IMR-90 (cell line): ENCODE measurements around the gene STK33. TPM values are rescaled to one million over a fixed set of nuclear protein-coding genes. Genes with fewer than 3 reads are reported as not detected.

ENCODE experiments used
- ATAC-seq: fragments of 200-7000 bp; cut with Tn5 transposase; 2 replicates; pipeline ENCODE4 v1.9.1; 2020; ENCODE audit warnings: low read depth, mild to moderate bottlenecking, moderate library complexity
- BruUV-seq: library from RNA; stranded (reverse); fragments of 400-500 nt; replicated peaks from 2 replicates; lab custom pipeline; 2021; lab: Mats Ljungman, UMichigan
- CTCF ChIA-PET: fragments of 300-600 bp; formaldehyde crosslinking; extraction: SDS; loops from one replicate; lab custom pipeline; 2021; ENCODE audit warnings: antibody characterized with exemption; lab: Yijun Ruan, JAX
- POLR2A ChIA-PET: fragments of 300-600 bp; sonication (Branson Sonifier 250); formaldehyde crosslinking; loops from one replicate; lab custom pipeline; 2022; ENCODE audit warnings: antibody characterized with exemption; ENCODE audit not compliant: unreplicated experiment; lab: Charles Lee
- DNase-seq: peaks from one replicate; pipeline ENCODE4 v3.0.0; 2013
- H2AFZ ChIP-seq: replicated peaks from 2 replicates; pipeline ENCODE3; 2013; ENCODE audit warnings: low read length, mild to moderate bottlenecking; ENCODE audit not compliant: poor library complexity
- H2AK5ac ChIP-seq: 2 replicates; pipeline ENCODE4 v1.6.1; 2013; ENCODE audit warnings: low read depth, low read length, inconsistent platforms
- H2AK9ac ChIP-seq: replicated peaks from 2 replicates; pipeline ENCODE3; 2013; ENCODE audit warnings: mild to moderate bottlenecking, low read depth, low read length, moderate library complexity; ENCODE audit not compliant: poor library complexity
- H2BK120ac ChIP-seq: 2 replicates; pipeline ENCODE4 v1.6.1; 2013; ENCODE audit warnings: low read depth, low read length, inconsistent platforms
- H2BK15ac ChIP-seq: 3 replicates; pipeline ENCODE4 v1.6.1; 2013; ENCODE audit warnings: low read depth, low read length, inconsistent platforms
- H2BK20ac ChIP-seq: 2 replicates; pipeline ENCODE4 v1.6.1; 2013; ENCODE audit warnings: low read depth, mild to moderate bottlenecking, inconsistent platforms, low read length, moderate library complexity
- H2BK5ac ChIP-seq: 2 replicates; pipeline ENCODE4 v1.6.1; 2013; ENCODE audit warnings: mild to moderate bottlenecking, low read depth, low read length, inconsistent platforms; ENCODE audit not compliant: poor library complexity, severe bottlenecking
- H3K14ac ChIP-seq: replicated peaks from 2 replicates; pipeline ENCODE4 v1.6.1; 2013; ENCODE audit warnings: low read depth, low read length, inconsistent platforms
- H3K18ac ChIP-seq: 2 replicates; pipeline ENCODE4 v1.6.1; 2013; ENCODE audit warnings: low read depth, low read length, control low read depth
- H3K23ac ChIP-seq: 2 replicates; pipeline ENCODE4 v1.6.1; 2013; ENCODE audit warnings: low read depth, low read length, inconsistent platforms
- H3K27ac ChIP-seq: 2 replicates; pipeline ENCODE4 v1.5.1; 2013; ENCODE audit warnings: mild to moderate bottlenecking, control low read depth, low read length; ENCODE audit not compliant: insufficient read depth
- H3K27me3 ChIP-seq: 2 replicates; pipeline ENCODE4 v1.6.1; 2013; ENCODE audit warnings: low read length; ENCODE audit not compliant: control insufficient read depth, insufficient read depth
- H3K36me3 ChIP-seq: 2 replicates; pipeline ENCODE4 v1.6.1; 2013; ENCODE audit warnings: low read length, mixed read lengths; ENCODE audit not compliant: control insufficient read depth, insufficient read depth
- H3K4ac ChIP-seq: 2 replicates; pipeline ENCODE4 v1.6.1; 2013; ENCODE audit warnings: low read depth, low read length, inconsistent platforms
- H3K4me1 ChIP-seq: 2 replicates; pipeline ENCODE4 v1.6.1; 2013; ENCODE audit warnings: low read length, mixed read lengths; ENCODE audit not compliant: control insufficient read depth, insufficient read depth
- H3K4me2 ChIP-seq: 2 replicates; pipeline ENCODE4 v1.6.1; 2013; ENCODE audit warnings: low read depth, mild to moderate bottlenecking, control low read depth, low read length, moderate library complexity
- H3K4me3 ChIP-seq: 2 replicates; pipeline ENCODE4 v1.5.1; 2013; ENCODE audit warnings: low read depth, mild to moderate bottlenecking, control low read depth, low read length, moderate library complexity; ENCODE audit not compliant: insufficient read depth
- H3K56ac ChIP-seq: 2 replicates; pipeline ENCODE4 v1.6.1; 2013; ENCODE audit warnings: low read length, inconsistent platforms; ENCODE audit not compliant: insufficient read depth; ENCODE audit errors: extremely low read depth
- H3K79me1 ChIP-seq, 2 experiments: 2 replicates each; pipeline ENCODE4 v1.6.1; 2013; ENCODE audit warnings: low read length in 2 of 2, inconsistent platforms in 1 of 2, low read depth in 1 of 2
- H3K9ac ChIP-seq: 2 replicates; pipeline ENCODE4 v1.6.1; 2013; ENCODE audit warnings: low read depth, low read length, control low read depth
- H3K9me1 ChIP-seq: 2 replicates; pipeline ENCODE4 v1.6.1; 2013; ENCODE audit warnings: low read length, inconsistent platforms; ENCODE audit not compliant: insufficient read depth
- H3K9me3 ChIP-seq: 2 replicates; pipeline ENCODE4 v1.6.1; 2013; ENCODE audit warnings: low read length; ENCODE audit not compliant: control insufficient read depth, insufficient read depth
- H4K20me1 ChIP-seq: 2 replicates; pipeline ENCODE4 v1.6.1; 2013; ENCODE audit warnings: low read length, inconsistent platforms; ENCODE audit not compliant: insufficient read depth
- H4K5ac ChIP-seq: 2 replicates; pipeline ENCODE4 v1.6.1; 2013; ENCODE audit warnings: mild to moderate bottlenecking, low read depth, low read length, control low read depth
- H4K8ac ChIP-seq, 2 experiments: 2 replicates each; pipeline ENCODE4 v1.6.1; 2013; ENCODE audit warnings: low read depth in 2 of 2, low read length in 2 of 2, control low read depth in 1 of 2, inconsistent platforms in 1 of 2
- H4K91ac ChIP-seq: 2 replicates; pipeline ENCODE4 v1.6.1; 2013; ENCODE audit warnings: low read depth, low read length, inconsistent platforms; ENCODE audit not compliant: insufficient read depth
- ELK1 ChIP-seq: fragments of 150-350 bp; IDR thresholded peaks from 2 replicates; pipeline ENCODE4 v1.6.1; 2016; ENCODE audit warnings: low read depth, mild to moderate bottlenecking, low read length, moderate library complexity, borderline replicate concordance
- MAFK ChIP-seq: IDR thresholded peaks from 2 replicates; pipeline ENCODE4 v1.6.1; 2012; ENCODE audit warnings: low read depth, low read length, improper control_type of control experiment
- RAD21 ChIP-seq: IDR thresholded peaks from 2 replicates; pipeline ENCODE4 v1.6.1; 2012; ENCODE audit warnings: low read length, improper control_type of control experiment
- WGBS, 2 experiments: methylation state at CpG; one replicate each; pipeline versions ENCODE4 v1.1.5 to v1.1.7; 2013; ENCODE audit warnings: missing lambda C conversion rate in 2 of 2; ENCODE audit not compliant: insufficient read length in 1 of 2; ENCODE audit errors: extremely low coverage in 2 of 2; 5-methylcytosine and 5-hydroxymethylcytosine counted together
- dilution Hi-C: fragments of 300-500 bp; cut with HindIII; formaldehyde crosslinking; loops from one replicate; pipeline ENCODE4 v1.14.3; 2018; ENCODE audit warnings: low sequenced_read_pairs; ENCODE audit not compliant: unreplicated experiment
- in situ Hi-C: fragments of 300-500 bp; cut with MboI; formaldehyde crosslinking; loops from 3 replicates; pipeline ENCODE4 v1.14.3; 2019; ENCODE audit warnings: low sequenced_read_pairs, inconsistent platforms, mixed read lengths
- intact Hi-C: fragments of 100-400 bp; cut with micrococcal nuclease; formaldehyde crosslinking; loops from 2 replicates; pipeline ENCODE4 v1.10.0; 2022
- polyA plus RNA-seq, 3 experiments: library from polyadenylated mRNA; depleted of rRNA; stranded (reverse); fragments of >200 nt; gene quantifications; 2 replicates each; pipeline ENCODE4 v1.2.3, GENCODE V29; 2012; ENCODE audit warnings: low replicate concordance in 1 of 3
- total RNA-seq: library from RNA; depleted of rRNA; stranded (reverse); fragments of >200 nt; gene quantifications from 2 replicates; pipeline ENCODE4 v1.2.3, GENCODE V29; 2012

The STK33 gene
- total and polyA plus RNA-seq, 2 of the 4 experiments (the other 2 are of a cell fraction), result 2.3 to 2.6 TPM

- H2BK120ac ChIP-seq, result no peak overlapping the region
- intact Hi-C loops, result no loop called here
- CTCF ChIA-PET, result no interaction called here
- H3K4me1 ChIP-seq, result no peaks in the 10 kb centered on the region
- ATAC-seq (no peak), DNase-seq (no peak)
- H3K56ac ChIP-seq, result no peak overlapping the region
- H3K4me2 ChIP-seq, result no peak overlapping the region
- H4K8ac ChIP-seq, result no peak overlapping the region
- no peak overlapping the region for H2AK9ac ChIP-seq
- no peak overlapping the region for H3K27ac ChIP-seq
- no peak overlapping the region for H2BK15ac ChIP-seq
- no peak for TF ChIP-seq RAD21
- no peak for TF ChIP-seq ELK1
- no peak for TF ChIP-seq MAFK
- H2BK20ac ChIP-seq, result no peak overlapping the region
- no peaks in the 10 kb centered on the region for H3K36me3 ChIP-seq
- H3K4ac ChIP-seq, result no peak overlapping the region
- no peak overlapping the region for H3K14ac ChIP-seq
- no TSS peak for BruUV-seq
- H3K18ac ChIP-seq, result no peak overlapping the region
- no peak overlapping the region for H3K4me3 ChIP-seq
- in situ Hi-C loops, result no loop called here
- no peak overlapping the region for H3K23ac ChIP-seq
- H4K5ac ChIP-seq, result no peak overlapping the region
- no peaks in the 10 kb centered on the region for H3K79me1 ChIP-seq
- no peak overlapping the region for H2BK5ac ChIP-seq
- H3K9me3 ChIP-seq, result no peaks in the 10 kb centered on the region
- no peak overlapping the region for H4K91ac ChIP-seq
- dilution Hi-C loops, result no loop called here
- no peak overlapping the region for H2AFZ ChIP-seq
- no peak overlapping the region for H2AK5ac ChIP-seq
- POLR2A ChIA-PET, result no interaction called here
- WGBS, 2 experiments, result no CpG with 5 or more reads among the region's 1 CpG
- H3K9me1 ChIP-seq, result no peaks in the 10 kb centered on the region
- no peaks in the 10 kb centered on the region for H3K27me3 ChIP-seq
- no peaks in the 10 kb centered on the region for H4K20me1 ChIP-seq
- H3K9ac ChIP-seq, result no peak overlapping the region
Observed at GRCh38 chr11:8503910-8504364, 90.1 kb downstream of the STK33 start.
